HepG2 (cell line): ENCODE results near the gene PLXNA4. TPM values are rescaled to one million over a fixed set of nuclear protein-coding genes. Genes with fewer than 3 reads are reported as not detected.

Source experiments
- ATAC-seq: fragments of 200-7000 bp; cut with Tn5 transposase; 3 replicates; pipeline ENCODE4 v1.9.1; 2020; ENCODE audit warnings: mild to moderate bottlenecking, moderate library complexity
- BruUV-seq: library from RNA; stranded (reverse); fragments of 400-500 nt; replicated peaks from 2 replicates; lab custom pipeline; 2021; lab: Mats Ljungman, UMichigan
- CTCF ChIA-PET: fragments of 300-600 bp; formaldehyde crosslinking; extraction: SDS; loops from one replicate; lab custom pipeline; 2021; ENCODE audit warnings: low total read pairs, inconsistent platforms, low intra/inter-chr PET ratio; lab: Yijun Ruan, JAX
- POLR2A ChIA-PET: fragments of 350-600 bp; sonication (Branson Sonifier 250); formaldehyde crosslinking; loops from one replicate; lab custom pipeline; 2020; ENCODE audit warnings: antibody characterized with exemption, inconsistent platforms; lab: Yijun Ruan, JAX
- DNase-seq: peaks from one replicate; pipeline ENCODE4 v3.0.0-alpha.2; 2015; ENCODE audit warnings: low spot score
- FAIRE-seq: peaks from 3 replicates; lab custom pipeline; 2011; peaks lifted over from hg19 to GRCh38; lab: Jason Lieb, UNC
- H2AFZ ChIP-seq: one replicate; pipeline ENCODE4 v1.6.1; 2011; ENCODE audit warnings: low read length, inconsistent platforms
- H3K27ac ChIP-seq: fragments of 300-600 bp; 3 replicates; pipeline ENCODE4 v1.8.0; 2011; ENCODE audit warnings: mixed run types, mild to moderate bottlenecking, mixed read lengths, low read length, inconsistent platforms; ENCODE audit not compliant: insufficient read depth; ENCODE audit errors: extremely low read length
- H3K27me3 ChIP-seq, 2 experiments: fragments of 200-600 bp in 1 of 2; 2 replicates in 1 of 2; 3 replicates in 1 of 2; pipeline versions ENCODE4 v1.6.0 to v1.8.0; 2011; ENCODE audit warnings: low read length in 2 of 2, mild to moderate bottlenecking in 2 of 2, moderate library complexity in 2 of 2, inconsistent platforms in 1 of 2; ENCODE audit not compliant: insufficient read depth in 2 of 2, control insufficient read depth in 1 of 2
- H3K36me3 ChIP-seq, 2 experiments: fragments of 200-600 bp in 1 of 2; replicated peaks in 1 of 2; 2 replicates in 1 of 2; 3 replicates in 1 of 2; pipeline versions ENCODE4 v1.5.1 to v1.8.0; 2011; ENCODE audit warnings: low read length in 2 of 2, inconsistent platforms in 1 of 2; ENCODE audit not compliant: insufficient read depth in 2 of 2, control insufficient read depth in 1 of 2
- H3K4me1 ChIP-seq: 2 replicates; pipeline ENCODE4 v1.5.1; 2012; ENCODE audit warnings: low read length, inconsistent platforms; ENCODE audit not compliant: insufficient read depth
- H3K4me2 ChIP-seq: 2 replicates; pipeline ENCODE4 v1.6.0; 2011; ENCODE audit warnings: low read depth, low read length, inconsistent platforms
- H3K4me3 ChIP-seq, 3 experiments: fragments of 200-600 bp in 1 of 3; sonication (generic), shearing (Covaris generic) in 1 of 3; replicated peaks in 1 of 3; 2 replicates each; pipeline ENCODE4 v1.5.1; 2011 to 2016; ENCODE audit warnings: low read length in 3 of 3, inconsistent platforms in 2 of 3, low read depth in 2 of 3, mild to moderate bottlenecking in 2 of 3, control low read depth in 1 of 3, mixed read lengths in 1 of 3; ENCODE audit not compliant: insufficient read depth in 1 of 3
- H3K79me2 ChIP-seq: one replicate; pipeline ENCODE4 v1.6.1; 2011; ENCODE audit warnings: low read length, inconsistent platforms; ENCODE audit not compliant: insufficient read depth
- H3K9ac ChIP-seq: 2 replicates; pipeline ENCODE4 v1.6.0; 2011; ENCODE audit warnings: mild to moderate bottlenecking, low read depth, low read length, inconsistent platforms; ENCODE audit not compliant: insufficient read depth
- H3K9me3 ChIP-seq: 2 replicates; pipeline ENCODE4 v1.5.1; 2012; ENCODE audit warnings: mild to moderate bottlenecking, low read length
- H4K20me1 ChIP-seq: 2 replicates; pipeline ENCODE4 v1.6.0; 2011; ENCODE audit warnings: inconsistent platforms, mild to moderate bottlenecking, low read length, moderate library complexity; ENCODE audit not compliant: insufficient read depth
- HOXD1 ChIP-seq: sonication (generic); formaldehyde crosslinking; IDR thresholded peaks from 2 replicates; pipeline ENCODE4 v1.5.0; 2020; ENCODE audit warnings: missing genetic modification reagents
- YEATS2 ChIP-seq: sonication (generic); formaldehyde crosslinking; IDR thresholded peaks from 2 replicates; pipeline ENCODE4 v1.4.0; 2020; ENCODE audit warnings: missing genetic modification reagents, borderline replicate concordance
- ZBTB20 ChIP-seq: sonication (generic); formaldehyde crosslinking; IDR thresholded peaks from 2 replicates; pipeline ENCODE4 v1.8.1; 2023; ENCODE audit warnings: missing genetic modification reagents, low read depth, mild to moderate bottlenecking, borderline replicate concordance
- ZNF570 ChIP-seq: sonication (generic); formaldehyde crosslinking; IDR thresholded peaks from 2 replicates; pipeline ENCODE4 v1.4.0; 2020; ENCODE audit warnings: mild to moderate bottlenecking, missing genetic modification reagents, borderline replicate concordance
- ZNF891 ChIP-seq: sonication (generic); formaldehyde crosslinking; IDR thresholded peaks from 2 replicates; pipeline ENCODE4 v1.5.0; 2020; ENCODE audit warnings: mild to moderate bottlenecking, missing genetic modification reagents
- WGBS: methylation state at CpG from one replicate; pipeline ENCODE4 v1.1.6; 2017; ENCODE audit warnings: low lambda C conversion rate; 5-methylcytosine and 5-hydroxymethylcytosine counted together
- in situ Hi-C: cut with HindIII; loops from 2 replicates; pipeline ENCODE4 v1.10.0; 2017; ENCODE audit warnings: low pct_unique_long_range_greater_than_20kb; ENCODE audit not compliant: extremely low pct_ligation_motif_present
- intact Hi-C: fragments of 100-400 bp; cut with micrococcal nuclease; formaldehyde crosslinking; loops from one replicate; pipeline ENCODE4 v1.10.0; 2022; ENCODE audit not compliant: unreplicated experiment
- polyA plus RNA-seq, 8 experiments: library from polyadenylated mRNA; depleted of rRNA in 3 of 8; stranded (reverse) in 7 of 8; unstranded in 1 of 8; fragments of >200 nt; fragmentation: Illumina TruSeq in 4 of 8; extraction: Trizol in 4 of 8; gene quantifications; 2 replicates each; pipeline versions ENCODE4 v1.2.1 to v1.2.3, GENCODE V29; 2011 to 2016; ENCODE audit warnings: low read depth in 4 of 8, missing spikeins in 1 of 8, mixed read lengths in 1 of 8; ENCODE audit not compliant: insufficient read depth in 1 of 8
- total RNA-seq, 5 experiments: library from RNA; depleted of rRNA; stranded (reverse); fragments of >200 nt; fragmentation: Illumina TruSeq; extraction: Trizol; gene quantifications; 2 replicates each; pipeline ENCODE4 v1.2.3, GENCODE V29; 2016; ENCODE audit warnings: low read depth in 1 of 5
- TF ChIP-seq, protein P1 (sequence below), 2 experiments: sonication (generic) in 1 of 2; formaldehyde crosslinking in 1 of 2; IDR thresholded peaks; 2 replicates each; pipeline versions ENCODE4 v1.4.0 to v1.6.1; 2016 to 2020; ENCODE audit warnings: borderline replicate concordance in 1 of 2, low read depth in 1 of 2, mild to moderate bottlenecking in 1 of 2, missing genetic modification reagents in 1 of 2
- TF ChIP-seq, protein P2 (sequence below): sonication (generic); formaldehyde crosslinking; IDR thresholded peaks from 2 replicates; pipeline ENCODE4 v1.5.1; 2020; ENCODE audit warnings: missing genetic modification reagents, mild to moderate bottlenecking, borderline replicate concordance
- TF ChIP-seq, protein P3 (sequence below): sonication (generic); formaldehyde crosslinking; IDR thresholded peaks from 2 replicates; pipeline ENCODE4 v1.4.0; 2020; ENCODE audit warnings: missing genetic modification reagents, borderline replicate concordance
- TF ChIP-seq, protein P4 (sequence below): sonication (generic); formaldehyde crosslinking; IDR thresholded peaks from 2 replicates; pipeline ENCODE4 v1.5.0; 2020; ENCODE audit warnings: mild to moderate bottlenecking, missing genetic modification reagents, borderline replicate concordance

Gene PLXNA4
- total and polyA plus RNA-seq, 2 of the 13 experiments (the other 11 are each of a cell fraction or from before 2014, with no cell fraction given), result 0.01 to 0.04 TPM

DNA sequence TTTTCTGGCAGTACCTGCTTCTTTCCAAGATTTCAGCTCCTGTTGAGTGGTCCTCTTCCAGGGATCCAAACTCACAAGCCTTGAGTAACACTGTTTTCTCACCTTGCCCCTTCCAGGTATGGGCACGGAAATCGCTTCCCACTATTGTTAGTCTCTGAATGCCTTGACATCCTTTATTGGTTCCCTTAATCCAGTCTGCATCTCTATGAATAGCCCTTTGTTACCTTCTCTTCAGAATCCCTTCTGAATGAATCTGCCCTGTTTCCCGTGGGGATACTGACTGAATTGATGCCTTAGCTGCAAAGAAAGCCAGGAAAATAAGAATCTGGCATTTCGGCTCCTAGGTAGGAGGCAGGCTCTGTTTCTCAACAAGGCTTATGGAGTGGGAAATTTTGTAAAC, 467.7 kb downstream of the PLXNA4 start (continued):
- TF ChIP-seq, protein P1, sequence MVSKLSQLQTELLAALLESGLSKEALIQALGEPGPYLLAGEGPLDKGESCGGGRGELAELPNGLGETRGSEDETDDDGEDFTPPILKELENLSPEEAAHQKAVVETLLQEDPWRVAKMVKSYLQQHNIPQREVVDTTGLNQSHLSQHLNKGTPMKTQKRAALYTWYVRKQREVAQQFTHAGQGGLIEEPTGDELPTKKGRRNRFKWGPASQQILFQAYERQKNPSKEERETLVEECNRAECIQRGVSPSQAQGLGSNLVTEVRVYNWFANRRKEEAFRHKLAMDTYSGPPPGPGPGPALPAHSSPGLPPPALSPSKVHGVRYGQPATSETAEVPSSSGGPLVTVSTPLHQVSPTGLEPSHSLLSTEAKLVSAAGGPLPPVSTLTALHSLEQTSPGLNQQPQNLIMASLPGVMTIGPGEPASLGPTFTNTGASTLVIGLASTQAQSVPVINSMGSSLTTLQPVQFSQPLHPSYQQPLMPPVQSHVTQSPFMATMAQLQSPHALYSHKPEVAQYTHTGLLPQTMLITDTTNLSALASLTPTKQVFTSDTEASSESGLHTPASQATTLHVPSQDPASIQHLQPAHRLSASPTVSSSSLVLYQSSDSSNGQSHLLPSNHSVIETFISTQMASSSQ (IDR thresholded peaks at IDR 0.05; ENCODE audit: low read depth), result no peak
- TF ChIP-seq, protein P1 (CRISPR knock-in tag; IDR thresholded peaks at IDR 0.05; ENCODE audit: borderline replicate concordance), result no peak
- TF ChIP-seq, protein P2, sequence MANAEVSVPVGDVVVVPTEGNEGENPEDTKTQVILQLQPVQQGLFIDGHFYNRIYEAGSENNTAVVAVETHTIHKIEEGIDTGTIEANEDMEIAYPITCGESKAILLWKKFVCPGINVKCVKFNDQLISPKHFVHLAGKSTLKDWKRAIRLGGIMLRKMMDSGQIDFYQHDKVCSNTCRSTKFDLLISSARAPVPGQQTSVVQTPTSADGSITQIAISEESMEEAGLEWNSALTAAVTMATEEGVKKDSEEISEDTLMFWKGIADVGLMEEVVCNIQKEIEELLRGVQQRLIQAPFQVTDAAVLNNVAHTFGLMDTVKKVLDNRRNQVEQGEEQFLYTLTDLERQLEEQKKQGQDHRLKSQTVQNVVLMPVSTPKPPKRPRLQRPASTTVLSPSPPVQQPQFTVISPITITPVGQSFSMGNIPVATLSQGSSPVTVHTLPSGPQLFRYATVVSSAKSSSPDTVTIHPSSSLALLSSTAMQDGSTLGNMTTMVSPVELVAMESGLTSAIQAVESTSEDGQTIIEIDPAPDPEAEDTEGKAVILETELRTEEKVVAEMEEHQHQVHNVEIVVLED (CRISPR knock-in tag), result no peak

DNA sequence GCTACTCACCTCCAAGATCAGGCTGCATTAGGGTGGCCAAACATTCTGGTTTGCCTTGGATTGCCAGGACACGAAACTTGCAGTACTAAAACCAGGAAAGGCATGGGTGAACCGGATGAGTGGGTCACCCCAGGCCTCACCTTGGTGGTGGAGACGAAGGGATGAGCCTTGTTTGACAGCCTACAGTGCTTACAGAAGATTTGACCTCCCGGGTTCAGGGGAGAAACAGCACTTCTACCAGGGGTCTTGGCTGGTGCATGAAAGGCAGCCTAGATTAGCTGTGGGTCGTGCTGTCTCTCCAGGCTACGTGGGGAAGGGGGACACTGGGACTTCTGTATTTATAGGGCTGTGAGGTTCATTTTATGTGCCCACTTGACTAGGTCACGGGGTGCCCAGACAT, 469.8 kb downstream of the PLXNA4 start:
- CTCF ChIA-PET, result no interaction called here
- 0% methylated on average over 2 of the region's 7 CpGs for WGBS
- ATAC-seq (no peak), DNase-seq (no peak)
- in situ Hi-C loops, result no loop called here
- Histone ChIP-seq H3K4me2 (no peak overlapping the region), H3K27ac (no peak overlapping the region), H4K20me1 (no peaks in the 10 kb centered on the region)
- TF ChIP-seq ZNF570 (CRISPR knock-in tag) (no peak), ZBTB20 (CRISPR knock-in tag) (no peak), ZNF891 (no peak), YEATS2 (no peak), HOXD1 (no peak)
- TF ChIP-seq, protein P3, sequence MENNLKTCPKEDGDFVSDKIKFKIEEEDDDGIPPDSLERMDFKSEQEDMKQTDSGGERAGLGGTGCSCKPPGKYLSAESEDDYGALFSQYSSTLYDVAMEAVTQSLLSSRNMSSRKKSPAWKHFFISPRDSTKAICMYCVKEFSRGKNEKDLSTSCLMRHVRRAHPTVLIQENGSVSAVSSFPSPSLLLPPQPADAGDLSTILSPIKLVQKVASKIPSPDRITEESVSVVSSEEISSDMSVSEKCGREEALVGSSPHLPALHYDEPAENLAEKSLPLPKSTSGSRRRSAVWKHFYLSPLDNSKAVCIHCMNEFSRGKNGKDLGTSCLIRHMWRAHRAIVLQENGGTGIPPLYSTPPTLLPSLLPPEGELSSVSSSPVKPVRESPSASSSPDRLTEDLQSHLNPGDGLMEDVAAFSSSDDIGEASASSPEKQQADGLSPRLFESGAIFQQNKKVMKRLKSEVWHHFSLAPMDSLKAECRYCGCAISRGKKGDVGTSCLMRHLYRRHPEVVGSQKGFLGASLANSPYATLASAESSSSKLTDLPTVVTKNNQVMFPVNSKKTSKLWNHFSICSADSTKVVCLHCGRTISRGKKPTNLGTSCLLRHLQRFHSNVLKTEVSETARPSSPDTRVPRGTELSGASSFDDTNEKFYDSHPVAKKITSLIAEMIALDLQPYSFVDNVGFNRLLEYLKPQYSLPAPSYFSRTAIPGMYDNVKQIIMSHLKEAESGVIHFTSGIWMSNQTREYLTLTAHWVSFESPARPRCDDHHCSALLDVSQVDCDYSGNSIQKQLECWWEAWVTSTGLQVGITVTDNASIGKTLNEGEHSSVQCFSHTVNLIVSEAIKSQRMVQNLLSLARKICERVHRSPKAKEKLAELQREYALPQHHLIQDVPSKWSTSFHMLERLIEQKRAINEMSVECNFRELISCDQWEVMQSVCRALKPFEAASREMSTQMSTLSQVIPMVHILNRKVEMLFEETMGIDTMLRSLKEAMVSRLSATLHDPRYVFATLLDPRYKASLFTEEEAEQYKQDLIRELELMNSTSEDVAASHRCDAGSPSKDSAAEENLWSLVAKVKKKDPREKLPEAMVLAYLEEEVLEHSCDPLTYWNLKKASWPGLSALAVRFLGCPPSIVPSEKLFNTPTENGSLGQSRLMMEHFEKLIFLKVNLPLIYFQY (CRISPR knock-in tag), result no peak
- TF ChIP-seq, protein P4, sequence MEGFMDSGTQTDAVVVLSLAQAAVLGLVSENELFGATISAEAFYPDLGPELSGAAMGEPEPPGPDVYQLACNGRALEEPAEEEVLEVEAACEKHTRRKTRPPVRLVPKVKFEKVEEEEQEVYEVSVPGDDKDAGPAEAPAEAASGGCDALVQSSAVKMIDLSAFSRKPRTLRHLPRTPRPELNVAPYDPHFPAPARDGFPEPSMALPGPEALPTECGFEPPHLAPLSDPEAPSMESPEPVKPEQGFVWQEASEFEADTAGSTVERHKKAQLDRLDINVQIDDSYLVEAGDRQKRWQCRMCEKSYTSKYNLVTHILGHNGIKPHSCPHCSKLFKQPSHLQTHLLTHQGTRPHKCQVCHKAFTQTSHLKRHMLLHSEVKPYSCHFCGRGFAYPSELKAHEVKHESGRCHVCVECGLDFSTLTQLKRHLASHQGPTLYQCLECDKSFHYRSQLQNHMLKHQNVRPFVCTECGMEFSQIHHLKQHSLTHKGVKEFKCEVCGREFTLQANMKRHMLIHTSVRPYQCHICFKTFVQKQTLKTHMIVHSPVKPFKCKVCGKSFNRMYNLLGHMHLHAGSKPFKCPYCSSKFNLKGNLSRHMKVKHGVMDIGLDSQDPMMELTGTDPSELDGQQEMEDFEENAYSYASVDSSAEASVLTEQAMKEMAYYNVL, result no peak
- TF ChIP-seq, all 625 proteins: peak for 0
- H3K4me3 ChIP-seq, result no peak overlapping the region
- POLR2A ChIA-PET, result no interaction called here
- BruUV-seq, result no TSS peak
- H3K27me3 ChIP-seq, result peaks cover 2 to 9% of the 10 kb centered on the region in 2 experiments; a peak in 1 of 5 replicates
- no peaks in the 10 kb centered on the region for H3K9me3 ChIP-seq
- H3K36me3 ChIP-seq, result no peaks in the 10 kb centered on the region
- H3K79me2 ChIP-seq, result no peaks in the 10 kb centered on the region
- intact Hi-C loops, result no loop called here
- no peaks in the 10 kb centered on the region for H3K4me1 ChIP-seq
- H2AFZ ChIP-seq, result no peak overlapping the region
- no peak for FAIRE-seq
- H3K9ac ChIP-seq, result no peak overlapping the region
